Nephron (organoid): ENCODE results near the gene MYOM3.
A peak's percentile ranks its signal among the peaks of the same experiment; 100 is the strongest.

Experiments used
- H3K27ac Mint-ChIP-seq, 3 experiments: 2 replicates each; pipeline ENCODE4 v1.8.0; 2020; ENCODE audit warnings: mixed read lengths in 3 of 3, mild to moderate bottlenecking in 2 of 3, moderate library complexity in 1 of 3
- H3K27me3 Mint-ChIP-seq: 2 replicates; pipeline ENCODE4 v1.8.0; 2021; ENCODE audit warnings: low read depth, mild to moderate bottlenecking, moderate library complexity, mixed read lengths
- H3K36me3 Mint-ChIP-seq: 2 replicates; pipeline ENCODE4 v1.8.0; 2020; ENCODE audit warnings: low read depth, mixed read lengths
- H3K4me1 Mint-ChIP-seq: 2 replicates; pipeline ENCODE4 v1.8.0; 2020; ENCODE audit warnings: mixed read lengths
- H3K4me3 Mint-ChIP-seq, 3 experiments: 2 replicates each; pipeline ENCODE4 v1.8.0; 2020; ENCODE audit warnings: mild to moderate bottlenecking in 3 of 3, mixed read lengths in 3 of 3, moderate library complexity in 2 of 3
- H3K9me3 Mint-ChIP-seq: 2 replicates; pipeline ENCODE4 v1.8.0; 2020; ENCODE audit warnings: mixed read lengths
- TF ChIP-seq, protein P1 (sequence below), 3 experiments: fragments of 200-600 bp; sonication (generic); IDR thresholded peaks; one replicate each; pipeline ENCODE4 v1.5.0; 2021; ENCODE audit warnings: antibody characterized with exemption in 3 of 3; ENCODE audit not compliant: unreplicated experiment in 3 of 3

The MYOM3 gene

DNA sequence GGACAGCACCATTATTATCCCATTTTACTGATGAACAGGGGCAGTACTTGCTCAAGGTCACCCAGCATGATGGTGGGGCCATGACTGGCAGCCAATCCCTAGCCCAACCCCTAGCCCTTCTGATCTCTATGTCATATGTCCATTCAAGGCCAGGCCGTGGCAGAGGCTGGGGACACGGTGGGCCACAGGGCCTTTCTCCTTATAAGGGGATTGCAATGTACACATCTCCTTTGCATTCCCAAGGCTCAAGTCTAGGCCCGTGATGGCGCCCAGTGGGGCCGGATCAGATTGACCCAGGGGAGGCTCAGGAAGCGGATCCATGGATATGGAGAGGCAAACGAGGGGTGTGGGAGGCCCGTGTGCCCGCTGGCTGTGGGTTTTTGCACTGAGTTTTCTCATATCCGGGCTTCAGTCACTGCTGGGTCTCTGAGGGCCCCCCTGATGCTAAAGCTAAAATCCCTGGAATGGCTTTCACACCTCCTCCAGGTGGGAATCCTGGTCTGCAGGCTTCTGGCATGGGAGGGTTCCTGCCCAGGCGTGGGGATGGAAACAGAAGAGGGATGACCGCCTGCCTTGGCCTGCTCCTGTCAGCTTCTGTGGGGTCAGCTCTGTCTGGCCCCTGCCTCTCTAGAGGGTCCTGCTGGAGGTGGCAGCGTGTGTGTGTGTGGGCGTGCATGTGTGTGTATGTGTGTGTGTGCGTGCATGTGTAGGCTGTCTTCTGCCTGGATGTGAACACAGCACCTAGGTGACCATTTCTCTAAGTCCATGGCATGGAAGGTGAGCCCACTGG, 2.1 kb downstream of the MYOM3 start:
- Mint-ChIP-seq H3K27me3 (peaks cover 29% of the 10 kb centered on the region), H3K36me3 (no peaks in the 10 kb centered on the region), H3K27ac (peak overlapping the region; percentile 68 to 91 (median 88)), H3K9me3 (no peaks in the 10 kb centered on the region), H3K4me3 (peak overlapping the region in 2 of 3 experiments; percentile 88 to 95), H3K4me1 (peaks cover 38% of the 10 kb centered on the region)
- TF ChIP-seq, protein P1, sequence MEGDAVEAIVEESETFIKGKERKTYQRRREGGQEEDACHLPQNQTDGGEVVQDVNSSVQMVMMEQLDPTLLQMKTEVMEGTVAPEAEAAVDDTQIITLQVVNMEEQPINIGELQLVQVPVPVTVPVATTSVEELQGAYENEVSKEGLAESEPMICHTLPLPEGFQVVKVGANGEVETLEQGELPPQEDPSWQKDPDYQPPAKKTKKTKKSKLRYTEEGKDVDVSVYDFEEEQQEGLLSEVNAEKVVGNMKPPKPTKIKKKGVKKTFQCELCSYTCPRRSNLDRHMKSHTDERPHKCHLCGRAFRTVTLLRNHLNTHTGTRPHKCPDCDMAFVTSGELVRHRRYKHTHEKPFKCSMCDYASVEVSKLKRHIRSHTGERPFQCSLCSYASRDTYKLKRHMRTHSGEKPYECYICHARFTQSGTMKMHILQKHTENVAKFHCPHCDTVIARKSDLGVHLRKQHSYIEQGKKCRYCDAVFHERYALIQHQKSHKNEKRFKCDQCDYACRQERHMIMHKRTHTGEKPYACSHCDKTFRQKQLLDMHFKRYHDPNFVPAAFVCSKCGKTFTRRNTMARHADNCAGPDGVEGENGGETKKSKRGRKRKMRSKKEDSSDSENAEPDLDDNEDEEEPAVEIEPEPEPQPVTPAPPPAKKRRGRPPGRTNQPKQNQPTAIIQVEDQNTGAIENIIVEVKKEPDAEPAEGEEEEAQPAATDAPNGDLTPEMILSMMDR (IDR thresholded peaks at IDR 0.05; ENCODE audit: unreplicated experiment in 3 of 3) = no peak

DNA sequence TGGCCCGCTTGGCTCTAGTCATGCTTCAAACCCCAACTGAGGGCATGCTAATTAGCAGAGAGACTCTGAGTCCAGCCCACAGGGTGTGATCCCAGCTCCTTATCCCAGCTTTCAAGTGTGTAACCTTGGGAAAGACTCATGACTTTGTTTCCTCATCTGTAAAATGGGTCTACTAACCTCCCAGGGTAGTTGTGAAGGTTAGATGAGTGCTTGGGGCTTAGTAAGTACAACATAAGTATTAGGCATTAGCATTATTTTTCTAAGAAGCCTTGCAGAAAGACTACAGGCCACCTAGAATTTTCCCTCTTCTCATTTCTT, 2.8 kb downstream of the MYOM3 start:
- Mint-ChIP-seq H3K27me3 (peaks cover 28% of the 10 kb centered on the region), H3K36me3 (no peaks in the 10 kb centered on the region), H3K9me3 (no peaks in the 10 kb centered on the region), H3K27ac (peak overlapping the region; percentile 68 to 91 (median 86)), H3K4me1 (peaks cover 41% of the 10 kb centered on the region), H3K4me3 (peak overlapping the region in 2 of 3 experiments; percentile 40 to 95)
- TF ChIP-seq, protein P1 (IDR thresholded peaks at IDR 0.05; ENCODE audit: unreplicated experiment in 3 of 3) = no peak

DNA sequence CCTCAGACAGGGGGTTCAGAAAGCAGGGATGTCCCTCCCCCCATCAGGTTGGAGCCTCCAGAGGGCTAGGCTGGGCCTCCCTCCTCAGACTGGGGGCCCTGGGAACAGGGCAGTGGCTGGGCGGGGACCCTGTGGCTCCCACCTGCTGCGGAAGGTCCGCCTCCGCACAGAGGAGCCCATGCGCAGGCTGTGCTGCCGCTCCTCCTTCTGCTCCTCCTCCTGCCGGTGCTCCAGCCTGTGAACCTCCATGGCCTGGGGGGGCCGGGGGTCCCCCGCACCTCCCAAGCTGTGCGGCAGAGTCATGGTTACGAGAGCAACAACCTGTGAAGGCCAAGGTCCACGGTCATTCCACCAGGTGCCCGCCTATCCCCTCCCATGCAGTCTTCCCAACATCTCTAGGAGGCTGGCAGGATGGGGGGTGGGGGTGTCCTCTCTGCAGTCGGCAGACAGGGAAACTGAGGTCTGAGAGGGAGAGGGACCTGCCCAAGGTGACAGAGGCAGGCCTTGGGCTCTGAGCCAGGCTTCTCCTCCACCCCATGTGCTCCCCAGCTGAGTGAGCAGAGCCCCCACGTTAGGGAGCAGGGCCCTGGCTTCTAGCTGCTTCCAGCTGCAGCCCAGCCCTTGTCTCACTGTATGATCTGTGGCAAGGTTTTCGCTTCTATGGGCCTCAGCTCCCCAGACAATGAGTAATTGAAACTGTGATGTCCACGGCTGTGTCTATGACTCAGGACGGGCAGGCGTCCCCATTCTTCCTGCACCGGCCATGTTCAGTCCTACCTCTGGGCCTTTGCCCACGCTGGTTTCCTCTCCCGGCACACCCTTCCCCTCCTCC, 3.4 kb downstream of the MYOM3 start:
- Mint-ChIP-seq H3K36me3 (no peaks in the 10 kb centered on the region), H3K27me3 (peaks cover 25% of the 10 kb centered on the region), H3K9me3 (no peaks in the 10 kb centered on the region), H3K27ac (peak overlapping the region; percentile 68 to 91 (median 86)), H3K4me3 (peak overlapping the region in 2 of 3 experiments; percentile 40 to 95), H3K4me1 (peaks cover 47% of the 10 kb centered on the region)
- TF ChIP-seq, protein P1 (IDR thresholded peaks at IDR 0.05; ENCODE audit: unreplicated experiment in 3 of 3) = no peak

DNA sequence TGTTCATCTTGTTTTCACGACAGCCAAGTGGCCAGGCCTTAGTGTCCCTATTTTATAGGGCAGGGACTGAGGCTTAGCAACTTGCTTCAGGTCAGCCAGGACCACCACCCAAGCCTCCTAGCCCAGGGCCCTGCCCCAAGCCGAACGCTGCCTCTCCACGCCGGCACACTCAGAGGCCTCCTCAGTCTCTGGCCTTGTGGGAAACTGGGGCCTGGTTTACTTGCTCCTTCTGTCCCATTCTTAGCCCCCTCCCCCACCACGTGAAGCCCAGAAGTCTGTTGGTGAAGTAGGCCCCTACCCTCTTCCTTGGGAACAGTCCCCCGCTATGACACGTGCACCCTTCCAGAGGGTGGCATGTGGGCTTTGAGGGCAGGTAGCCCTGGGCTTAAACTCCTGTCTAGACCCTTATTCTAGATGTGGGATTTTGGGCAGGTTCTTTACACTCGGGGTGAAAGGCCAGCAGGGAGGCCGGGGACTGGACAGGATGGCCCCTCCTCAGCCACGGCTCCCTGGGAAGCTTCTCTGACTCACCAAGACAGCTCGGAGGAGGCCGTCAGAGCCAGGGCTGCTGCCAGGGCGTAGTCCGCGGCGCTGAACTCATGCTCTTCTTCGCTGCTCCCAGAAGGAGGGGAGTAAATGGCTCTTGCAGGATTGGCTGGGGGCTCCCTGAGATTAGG, 4.3 kb downstream of the MYOM3 start:
- H3K36me3 Mint-ChIP-seq = no peaks in the 10 kb centered on the region
- peaks cover 50% of the 10 kb centered on the region for H3K4me1 Mint-ChIP-seq
- TF ChIP-seq, protein P1 (IDR thresholded peaks at IDR 0.05; ENCODE audit: unreplicated experiment in 3 of 3) = no peak
- H3K27me3 Mint-ChIP-seq = peaks cover 18% of the 10 kb centered on the region
- peak overlapping the region; percentile 1 to 40 (median 20) for H3K4me3 Mint-ChIP-seq
- H3K9me3 Mint-ChIP-seq = no peaks in the 10 kb centered on the region
- H3K27ac Mint-ChIP-seq = peak overlapping the region; percentile 90 to 91 (median 91)

DNA sequence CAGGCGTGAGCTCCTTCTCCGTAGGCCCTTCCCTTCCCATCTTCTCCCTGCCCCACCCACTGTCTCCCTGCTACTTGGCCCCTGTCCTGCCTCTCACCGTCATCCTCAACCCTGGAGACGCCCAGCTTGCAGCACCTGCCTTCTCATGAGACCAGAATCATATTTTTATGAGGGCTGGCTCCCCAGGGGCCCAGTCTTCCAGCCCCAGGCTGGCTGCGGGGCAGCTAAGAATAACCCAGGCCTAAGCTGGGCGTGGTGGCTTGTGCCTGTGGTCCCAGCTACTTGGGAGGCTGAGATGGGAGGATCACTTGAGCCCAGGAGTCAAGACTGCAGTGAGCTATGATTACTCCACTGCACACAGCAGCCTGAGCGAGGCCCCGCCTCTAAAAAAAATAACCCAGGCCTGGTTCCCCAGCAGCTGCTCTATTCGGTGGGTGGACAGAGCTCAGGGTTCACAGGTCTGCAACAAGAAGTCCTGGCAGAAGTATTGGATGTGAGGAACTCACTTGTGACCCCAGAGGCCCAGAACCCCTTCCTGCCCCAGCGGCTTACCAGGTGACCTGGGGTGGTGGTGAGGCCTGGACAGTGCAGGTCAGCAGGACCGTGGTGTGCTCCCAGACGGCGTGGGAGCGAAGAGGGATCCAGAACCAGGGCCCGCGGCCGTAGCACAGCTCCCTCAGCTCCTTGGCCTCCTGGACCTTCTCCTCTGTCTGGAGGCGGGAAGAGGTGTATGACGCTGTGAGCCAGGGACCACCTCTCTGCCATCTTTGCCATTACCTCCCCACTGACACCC, 6.4 kb downstream of the MYOM3 start:
- TF ChIP-seq, protein P1 (IDR thresholded peaks at IDR 0.05; ENCODE audit: unreplicated experiment in 3 of 3) = no peak
- H3K9me3 Mint-ChIP-seq = no peaks in the 10 kb centered on the region
- peaks cover 5% of the 10 kb centered on the region for H3K27me3 Mint-ChIP-seq
- peak overlapping the region; percentile 67 to 96 (median 79) for H3K27ac Mint-ChIP-seq
- peaks cover 53% of the 10 kb centered on the region for H3K4me1 Mint-ChIP-seq
- no peaks in the 10 kb centered on the region for H3K36me3 Mint-ChIP-seq
- peak overlapping the region in 1 of 3 experiments; percentile 32 for H3K4me3 Mint-ChIP-seq
